Measurements from ENCODE around the gene SEC23B. TPM values are rescaled to one million over a fixed set of nuclear protein-coding genes. Genes with fewer than 3 reads are reported as not detected.

Gene SEC23B
- total RNA-seq, 1 experiment from 2014 or later, result 22.0 TPM

GRCh38 chr20:18504479-18505060 is 3.2 kb upstream of the SEC23B start:
- Mint-ChIP-seq H3K4me3 (ENCODE audit: low read depth, unreplicated experiment) (no peak overlapping the region), H3K4me1 (ENCODE audit: low read depth, unreplicated experiment) (no peaks in the 10 kb centered on the region), H3K36me3 (ENCODE audit: insufficient read depth, unreplicated experiment) (peaks cover 15% of the 10 kb centered on the region), H3K9me3 (ENCODE audit: low read depth, unreplicated experiment) (no peaks in the 10 kb centered on the region), H3K27me3 (ENCODE audit: unreplicated experiment) (no peaks in the 10 kb centered on the region), H3K27ac (ENCODE audit: unreplicated experiment) (no peak overlapping the region)
- CTCF ChIA-PET, result no interaction called here
- intact Hi-C loops (cut with micrococcal nuclease; ENCODE audit: unreplicated experiment), result no loop called here
- DNase-seq, result no peak
- no peak for TF ChIP-seq CTCF (IDR thresholded peaks at IDR 0.05; ENCODE audit: unreplicated experiment)
- no TSS peak for BruUV-seq (replicated peaks)

- peak overlapping the region; percentile 96 for H3K27ac Mint-ChIP-seq (ENCODE audit: unreplicated experiment)
- CTCF ChIA-PET, result no interaction called here
- no peaks in the 10 kb centered on the region for H3K27me3 Mint-ChIP-seq (ENCODE audit: unreplicated experiment)
- no peaks in the 10 kb centered on the region for H3K9me3 Mint-ChIP-seq (ENCODE audit: low read depth, unreplicated experiment)
- no TSS peak for BruUV-seq (replicated peaks)
- no peaks in the 10 kb centered on the region for H3K4me1 Mint-ChIP-seq (ENCODE audit: low read depth, unreplicated experiment)
- H3K36me3 Mint-ChIP-seq (ENCODE audit: insufficient read depth, unreplicated experiment), result peaks cover 25% of the 10 kb centered on the region
- intact Hi-C loops (cut with micrococcal nuclease; ENCODE audit: unreplicated experiment), result no loop called here
- DNase-seq, result no peak
- TF ChIP-seq CTCF (IDR thresholded peaks at IDR 0.05; ENCODE audit: unreplicated experiment), result no peak
- peak overlapping the region; percentile 87 for H3K4me3 Mint-ChIP-seq (ENCODE audit: low read depth, unreplicated experiment)
Observed at GRCh38 chr20:18506744-18507143, 996 bp upstream of the SEC23B start.

GRCh38 chr20:18511571-18511970 is 3.8 kb downstream of the SEC23B start:
- BruUV-seq (replicated peaks), result no TSS peak
- CTCF ChIA-PET, result no interaction called here
- Mint-ChIP-seq H3K27ac (ENCODE audit: unreplicated experiment) (no peak overlapping the region), H3K27me3 (ENCODE audit: unreplicated experiment) (no peaks in the 10 kb centered on the region), H3K36me3 (ENCODE audit: insufficient read depth, unreplicated experiment) (peaks cover 30% of the 10 kb centered on the region), H3K4me1 (ENCODE audit: low read depth, unreplicated experiment) (no peaks in the 10 kb centered on the region), H3K9me3 (ENCODE audit: low read depth, unreplicated experiment) (no peaks in the 10 kb centered on the region), H3K4me3 (ENCODE audit: low read depth, unreplicated experiment) (no peak overlapping the region)
- intact Hi-C loops (cut with micrococcal nuclease; ENCODE audit: unreplicated experiment), result no loop called here
- DNase-seq, result no peak
- no peak for TF ChIP-seq CTCF (IDR thresholded peaks at IDR 0.05; ENCODE audit: unreplicated experiment)

- Mint-ChIP-seq H3K9me3 (ENCODE audit: low read depth, unreplicated experiment) (no peaks in the 10 kb centered on the region), H3K36me3 (ENCODE audit: insufficient read depth, unreplicated experiment) (peaks cover 19% of the 10 kb centered on the region), H3K4me3 (ENCODE audit: low read depth, unreplicated experiment) (no peak overlapping the region), H3K27ac (ENCODE audit: unreplicated experiment) (no peak overlapping the region), H3K27me3 (ENCODE audit: unreplicated experiment) (no peaks in the 10 kb centered on the region), H3K4me1 (ENCODE audit: low read depth, unreplicated experiment) (no peaks in the 10 kb centered on the region)
- DNase-seq, result no peak
- no peak for TF ChIP-seq CTCF (IDR thresholded peaks at IDR 0.05; ENCODE audit: unreplicated experiment)
- intact Hi-C loops (cut with micrococcal nuclease; ENCODE audit: unreplicated experiment), result no loop called here
- BruUV-seq (replicated peaks), result no TSS peak
- CTCF ChIA-PET, result no interaction called here
Observed at GRCh38 chr20:18513208-18513607, 5.5 kb downstream of the SEC23B start.

Measured in Calu3 (cell line).